ENCODE results near the gene SLC24A3.

The SLC24A3 gene

DNA sequence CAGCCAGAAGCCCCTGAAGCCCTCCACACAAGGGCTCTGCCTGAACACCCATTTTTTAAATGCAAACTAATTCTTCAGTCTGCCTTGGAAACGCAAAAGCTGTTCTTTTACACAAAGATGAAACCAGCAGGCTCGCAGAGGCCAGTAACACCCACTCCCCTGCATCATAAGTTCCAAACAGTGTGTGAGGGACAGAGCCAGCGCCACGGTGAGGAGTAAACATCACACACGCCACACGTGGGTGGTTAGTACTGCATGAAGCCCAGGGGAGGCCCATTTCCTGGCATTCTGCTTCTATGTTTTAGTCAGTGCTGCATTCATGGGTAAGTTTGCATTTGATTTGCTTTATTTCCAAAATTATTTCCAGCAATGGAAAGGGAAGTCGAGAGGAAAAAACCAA lies 327.9 kb downstream of the SLC24A3 start:
- Histone ChIP-seq H3K27ac (ENCODE audit: low read length) (no peak overlapping the region), H3K9me3 (ENCODE audit: control insufficient read depth in 1 of 2, low read length in 2 of 2) (peaks cover 0 to under 1% of the 10 kb centered on the region in 2 donors), H3K4me3 (ENCODE audit: low read depth in 1 of 2, low read length in 2 of 2) (no peak overlapping the region), H3K36me3 (ENCODE audit: control insufficient read depth in 1 of 2, insufficient read depth in 2 of 2, low read length in 2 of 2) (no peaks in the 10 kb centered on the region), H3K27me3 (ENCODE audit: low read depth, low read length) (no peaks in the 10 kb centered on the region), H3K4me1 (ENCODE audit: control insufficient read depth in 1 of 2, insufficient read depth in 2 of 2, low read length in 2 of 2) (no peaks in the 10 kb centered on the region)

DNA sequence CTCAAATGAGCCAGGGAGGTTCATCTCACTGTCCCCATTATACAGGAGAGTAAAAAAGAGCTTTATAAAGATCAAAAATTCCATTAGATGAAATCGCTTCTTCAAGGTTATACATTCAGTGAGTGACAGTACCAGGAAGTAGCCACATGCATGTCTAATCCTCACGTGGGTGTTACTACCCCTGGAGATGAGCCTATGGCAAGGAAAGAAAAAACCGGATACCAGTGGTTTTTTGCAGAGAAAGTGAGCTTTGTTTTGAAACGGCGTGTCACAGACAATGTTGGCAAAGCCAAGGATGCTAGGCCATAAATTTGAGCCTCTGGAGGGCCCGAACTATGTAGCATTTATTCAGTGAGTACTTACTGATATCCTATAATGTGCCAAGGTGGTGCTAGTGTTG lies 330.7 kb downstream of the SLC24A3 start:
- H3K9me3 ChIP-seq (ENCODE audit: control insufficient read depth in 1 of 2, low read length in 2 of 2) = no peaks in the 10 kb centered on the region
- no peaks in the 10 kb centered on the region for H3K36me3 ChIP-seq (ENCODE audit: control insufficient read depth in 1 of 2, insufficient read depth in 2 of 2, low read length in 2 of 2)
- no peak overlapping the region for H3K27ac ChIP-seq (ENCODE audit: low read length)
- H3K4me3 ChIP-seq (ENCODE audit: low read depth in 1 of 2, low read length in 2 of 2) = no peak overlapping the region
- H3K27me3 ChIP-seq (ENCODE audit: low read depth, low read length) = no peaks in the 10 kb centered on the region
- H3K4me1 ChIP-seq (ENCODE audit: control insufficient read depth in 1 of 2, insufficient read depth in 2 of 2, low read length in 2 of 2) = no peaks in the 10 kb centered on the region

DNA sequence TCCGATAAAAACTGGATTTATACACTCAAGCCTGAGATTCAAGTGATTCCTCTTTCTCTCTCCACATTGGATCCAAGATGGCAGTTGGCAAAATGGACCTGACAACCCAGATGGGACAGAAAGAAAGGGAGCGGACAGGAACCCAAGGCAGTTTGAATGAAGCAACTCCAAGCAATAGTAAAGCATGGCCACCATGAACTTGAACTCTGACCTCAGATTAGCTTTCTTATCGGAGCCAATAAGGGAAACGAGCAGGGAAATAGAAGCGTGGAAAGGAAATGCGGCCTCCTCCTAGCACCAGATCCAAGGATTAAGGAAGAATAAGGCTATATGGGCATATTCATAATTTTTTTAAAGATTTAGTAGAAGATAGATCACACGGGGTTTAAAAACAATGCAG lies 332.2 kb downstream of the SLC24A3 start:
- H3K4me3 ChIP-seq (ENCODE audit: low read depth in 1 of 2, low read length in 2 of 2) = no peak overlapping the region
- no peaks in the 10 kb centered on the region for H3K9me3 ChIP-seq (ENCODE audit: control insufficient read depth in 1 of 2, low read length in 2 of 2)
- no peak overlapping the region for H3K27ac ChIP-seq (ENCODE audit: low read length)
- H3K27me3 ChIP-seq (ENCODE audit: low read depth, low read length) = no peaks in the 10 kb centered on the region
- no peaks in the 10 kb centered on the region for H3K4me1 ChIP-seq (ENCODE audit: control insufficient read depth in 1 of 2, insufficient read depth in 2 of 2, low read length in 2 of 2)
- H3K36me3 ChIP-seq (ENCODE audit: control insufficient read depth in 1 of 2, insufficient read depth in 2 of 2, low read length in 2 of 2) = no peaks in the 10 kb centered on the region

DNA sequence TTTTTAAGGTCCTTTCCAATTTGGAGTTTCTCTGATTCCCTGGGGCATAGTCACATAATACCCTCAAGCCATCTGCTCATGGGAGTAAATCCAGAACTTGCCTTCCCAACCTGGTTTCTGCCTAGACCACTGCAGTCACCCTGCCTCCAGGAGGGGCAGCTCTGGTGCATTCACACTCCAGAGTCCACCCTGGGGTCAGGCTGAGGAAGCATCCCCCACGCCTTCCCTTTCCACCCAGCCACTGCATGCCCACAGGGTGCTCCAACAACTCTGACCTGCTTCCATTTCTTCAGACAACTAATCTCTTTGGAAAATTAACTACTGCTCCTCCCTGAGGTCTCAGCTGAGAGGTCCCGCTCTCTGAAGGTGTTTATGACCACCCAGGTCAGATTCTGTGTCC lies 334.2 kb downstream of the SLC24A3 start:
- Histone ChIP-seq H3K27ac (ENCODE audit: low read length) (no peak overlapping the region), H3K4me3 (ENCODE audit: low read depth in 1 of 2, low read length in 2 of 2) (no peak overlapping the region), H3K36me3 (ENCODE audit: control insufficient read depth in 1 of 2, insufficient read depth in 2 of 2, low read length in 2 of 2) (no peaks in the 10 kb centered on the region), H3K27me3 (ENCODE audit: low read depth, low read length) (no peaks in the 10 kb centered on the region), H3K4me1 (ENCODE audit: control insufficient read depth in 1 of 2, insufficient read depth in 2 of 2, low read length in 2 of 2) (no peaks in the 10 kb centered on the region), H3K9me3 (ENCODE audit: control insufficient read depth in 1 of 2, low read length in 2 of 2) (no peaks in the 10 kb centered on the region)

DNA sequence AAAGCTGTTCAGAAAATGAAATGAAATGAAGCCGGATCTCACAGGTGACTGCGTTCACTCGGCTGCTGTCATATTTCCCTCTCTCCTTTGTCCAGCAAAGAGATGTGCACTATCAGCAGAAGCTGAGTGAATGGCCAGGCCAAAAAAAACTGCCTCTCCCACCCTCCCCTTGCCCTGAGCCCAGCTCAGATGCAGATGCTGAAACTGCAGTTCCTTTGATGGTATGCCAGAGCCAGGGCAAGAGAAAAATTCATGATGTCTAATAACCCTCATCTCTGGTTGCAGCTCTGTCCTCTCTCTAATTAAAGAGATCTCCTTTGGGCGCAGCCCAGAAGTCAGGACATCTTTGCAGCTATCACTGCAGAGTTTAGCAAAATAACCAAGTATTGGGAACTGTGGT lies 335.1 kb downstream of the SLC24A3 start:
- Histone ChIP-seq H3K27ac (ENCODE audit: low read length) (no peak overlapping the region), H3K36me3 (ENCODE audit: control insufficient read depth in 1 of 2, insufficient read depth in 2 of 2, low read length in 2 of 2) (no peaks in the 10 kb centered on the region), H3K4me1 (ENCODE audit: control insufficient read depth in 1 of 2, insufficient read depth in 2 of 2, low read length in 2 of 2) (no peaks in the 10 kb centered on the region), H3K27me3 (ENCODE audit: low read depth, low read length) (no peaks in the 10 kb centered on the region), H3K4me3 (ENCODE audit: low read depth in 1 of 2, low read length in 2 of 2) (no peak overlapping the region), H3K9me3 (ENCODE audit: control insufficient read depth in 1 of 2, low read length in 2 of 2) (no peaks in the 10 kb centered on the region)

DNA sequence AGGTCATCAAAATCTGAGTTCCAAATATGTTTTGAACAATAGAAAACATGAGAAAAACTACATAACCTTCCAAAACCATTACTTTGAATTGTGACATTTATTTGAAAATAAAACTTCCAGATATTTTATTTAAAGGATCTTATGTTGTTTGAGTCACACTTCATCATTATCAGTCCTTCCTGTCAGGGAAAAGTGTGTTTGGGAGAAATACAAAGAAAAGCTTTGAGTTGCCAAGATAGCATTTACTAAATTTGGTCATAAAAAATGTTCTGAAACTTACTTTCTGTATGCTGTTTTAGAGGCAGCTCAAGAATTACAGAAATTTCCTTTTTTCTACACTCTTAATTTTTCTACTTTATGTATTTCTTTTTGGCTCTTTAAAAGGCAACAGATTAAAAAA lies 337.5 kb downstream of the SLC24A3 start:
- Histone ChIP-seq H3K4me3 (ENCODE audit: low read depth in 1 of 2, low read length in 2 of 2) (no peak overlapping the region), H3K27me3 (ENCODE audit: low read depth, low read length) (no peaks in the 10 kb centered on the region), H3K36me3 (ENCODE audit: control insufficient read depth in 1 of 2, insufficient read depth in 2 of 2, low read length in 2 of 2) (no peaks in the 10 kb centered on the region), H3K27ac (ENCODE audit: low read length) (no peak overlapping the region), H3K4me1 (ENCODE audit: control insufficient read depth in 1 of 2, insufficient read depth in 2 of 2, low read length in 2 of 2) (no peaks in the 10 kb centered on the region), H3K9me3 (ENCODE audit: control insufficient read depth in 1 of 2, low read length in 2 of 2) (no peaks in the 10 kb centered on the region)

DNA sequence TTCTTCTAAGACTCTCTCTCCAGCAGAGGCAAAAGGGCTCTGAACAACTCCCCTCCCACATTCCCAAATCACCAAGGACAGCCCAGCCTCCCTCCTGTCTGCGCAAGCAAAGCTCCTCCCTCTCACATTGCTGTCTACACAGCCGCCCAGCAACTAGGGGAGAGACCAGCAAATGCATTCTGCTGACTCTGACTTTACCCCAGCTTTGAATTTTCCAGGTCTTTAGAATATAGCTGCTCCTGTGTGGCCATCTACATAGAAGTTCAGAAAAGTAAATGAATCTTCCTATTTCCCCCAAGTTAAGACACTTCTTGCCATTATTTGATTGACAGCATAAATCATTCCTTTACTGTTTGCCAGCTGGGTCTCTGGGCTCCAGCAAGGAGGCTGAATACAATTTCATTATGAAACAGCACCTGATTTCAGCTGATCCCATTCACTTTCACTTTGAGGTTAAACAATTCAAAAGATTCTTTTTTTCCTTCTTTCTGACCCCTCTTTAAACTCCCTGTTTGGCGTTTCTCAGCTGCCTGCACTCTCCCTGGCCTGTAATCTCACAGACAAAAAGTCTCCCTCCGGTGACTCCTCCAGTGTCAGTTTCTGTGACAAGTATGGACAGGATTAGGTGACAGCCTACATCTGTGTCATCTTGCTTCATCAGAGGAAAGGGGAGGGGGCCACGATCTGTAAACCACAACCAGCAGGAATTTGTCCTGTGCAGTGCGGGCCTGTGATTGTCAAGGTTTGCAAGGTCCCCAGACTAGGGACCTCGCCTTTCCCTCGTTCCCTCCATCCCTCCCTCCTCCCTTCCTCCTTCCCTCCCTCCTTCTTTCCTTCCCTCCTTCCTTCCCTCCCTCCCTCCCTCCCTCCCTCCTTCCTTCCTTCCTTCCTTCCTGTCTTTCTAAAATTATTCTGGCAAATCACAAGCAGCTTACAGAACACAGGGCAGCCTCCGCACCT lies 340.1 kb downstream of the SLC24A3 start:
- H3K4me3 ChIP-seq (ENCODE audit: low read depth in 1 of 2, low read length in 2 of 2) = no peak overlapping the region
- H3K27ac ChIP-seq (ENCODE audit: low read length) = no peak overlapping the region
- H3K9me3 ChIP-seq (ENCODE audit: control insufficient read depth in 1 of 2, low read length in 2 of 2) = no peaks in the 10 kb centered on the region
- no peaks in the 10 kb centered on the region for H3K4me1 ChIP-seq (ENCODE audit: control insufficient read depth in 1 of 2, insufficient read depth in 2 of 2, low read length in 2 of 2)
- H3K27me3 ChIP-seq (ENCODE audit: low read depth, low read length) = no peaks in the 10 kb centered on the region
- H3K36me3 ChIP-seq (ENCODE audit: control insufficient read depth in 1 of 2, insufficient read depth in 2 of 2, low read length in 2 of 2) = no peaks in the 10 kb centered on the region

DNA sequence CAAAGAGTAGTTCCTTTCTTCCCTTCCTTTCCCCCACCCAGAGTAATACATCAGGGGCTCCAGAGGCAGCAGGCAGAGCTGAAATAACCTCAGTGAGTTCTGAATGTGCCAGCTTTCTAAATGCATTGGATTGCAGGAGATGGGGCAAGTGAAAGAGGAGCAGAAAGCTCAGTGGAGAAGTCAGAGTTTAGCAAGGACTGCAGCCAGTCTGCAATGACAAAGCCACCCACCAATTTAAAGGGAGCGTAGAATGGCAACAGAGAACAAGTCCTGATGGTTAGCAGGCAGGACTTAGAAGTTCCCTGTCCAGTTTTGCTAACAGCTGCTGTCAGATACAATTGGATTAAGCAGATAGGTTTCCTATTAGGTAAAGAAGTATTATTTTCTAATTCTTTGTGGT lies 342.2 kb downstream of the SLC24A3 start:
- Histone ChIP-seq H3K4me3 (ENCODE audit: low read depth in 1 of 2, low read length in 2 of 2) (no peak overlapping the region), H3K27me3 (ENCODE audit: low read depth, low read length) (no peaks in the 10 kb centered on the region), H3K36me3 (ENCODE audit: control insufficient read depth in 1 of 2, insufficient read depth in 2 of 2, low read length in 2 of 2) (no peaks in the 10 kb centered on the region), H3K9me3 (ENCODE audit: control insufficient read depth in 1 of 2, low read length in 2 of 2) (no peaks in the 10 kb centered on the region), H3K27ac (ENCODE audit: low read length) (no peak overlapping the region), H3K4me1 (ENCODE audit: control insufficient read depth in 1 of 2, insufficient read depth in 2 of 2, low read length in 2 of 2) (no peaks in the 10 kb centered on the region)

DNA sequence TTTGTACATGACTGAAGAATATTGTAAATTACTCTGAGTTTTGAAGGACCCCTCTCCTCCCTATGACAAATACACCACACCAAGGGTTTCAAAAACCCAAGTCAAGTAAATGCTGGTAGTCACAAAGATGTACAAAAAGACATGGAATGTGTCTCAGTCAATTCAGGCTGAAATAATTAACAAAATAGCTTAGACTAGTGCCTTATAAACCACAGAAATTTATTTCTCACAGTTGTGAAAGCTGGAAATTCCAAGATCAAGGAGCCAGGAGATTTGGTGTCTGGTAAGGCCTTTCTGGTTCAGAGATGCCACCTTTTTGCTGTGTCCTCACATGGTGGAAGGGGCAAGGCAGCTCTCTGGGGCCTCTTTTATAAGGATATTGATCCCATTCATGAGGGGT lies 343.3 kb downstream of the SLC24A3 start:
- H3K4me3 ChIP-seq (ENCODE audit: low read depth in 1 of 2, low read length in 2 of 2) = no peak overlapping the region
- no peaks in the 10 kb centered on the region for H3K9me3 ChIP-seq (ENCODE audit: control insufficient read depth in 1 of 2, low read length in 2 of 2)
- H3K27ac ChIP-seq (ENCODE audit: low read length) = no peak overlapping the region
- no peaks in the 10 kb centered on the region for H3K4me1 ChIP-seq (ENCODE audit: control insufficient read depth in 1 of 2, insufficient read depth in 2 of 2, low read length in 2 of 2)
- no peaks in the 10 kb centered on the region for H3K27me3 ChIP-seq (ENCODE audit: low read depth, low read length)
- no peaks in the 10 kb centered on the region for H3K36me3 ChIP-seq (ENCODE audit: control insufficient read depth in 1 of 2, insufficient read depth in 2 of 2, low read length in 2 of 2)

DNA sequence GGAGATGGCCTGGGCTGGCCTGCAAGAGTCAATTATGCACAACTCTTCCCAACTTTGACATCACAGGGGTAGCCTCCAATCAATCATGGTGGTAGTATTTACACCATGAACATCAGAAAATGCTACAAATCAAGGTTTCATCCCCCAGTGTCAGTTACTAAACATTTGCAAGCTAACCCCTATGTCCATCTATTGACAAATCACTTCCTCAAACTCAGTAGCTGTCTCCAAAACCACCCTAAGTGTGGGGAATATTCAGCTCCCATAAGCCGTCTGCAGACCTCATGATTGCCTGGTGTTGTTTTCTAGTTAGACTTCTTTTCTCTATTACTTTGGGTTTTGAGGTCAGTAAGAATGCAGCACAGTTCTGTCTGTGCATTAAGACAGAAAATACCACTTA lies 344.8 kb downstream of the SLC24A3 start:
- H3K27me3 ChIP-seq (ENCODE audit: low read depth, low read length) = no peaks in the 10 kb centered on the region
- no peak overlapping the region for H3K27ac ChIP-seq (ENCODE audit: low read length)
- no peaks in the 10 kb centered on the region for H3K9me3 ChIP-seq (ENCODE audit: control insufficient read depth in 1 of 2, low read length in 2 of 2)
- no peak overlapping the region for H3K4me3 ChIP-seq (ENCODE audit: low read depth in 1 of 2, low read length in 2 of 2)
- no peaks in the 10 kb centered on the region for H3K36me3 ChIP-seq (ENCODE audit: control insufficient read depth in 1 of 2, insufficient read depth in 2 of 2, low read length in 2 of 2)
- no peaks in the 10 kb centered on the region for H3K4me1 ChIP-seq (ENCODE audit: control insufficient read depth in 1 of 2, insufficient read depth in 2 of 2, low read length in 2 of 2)

DNA sequence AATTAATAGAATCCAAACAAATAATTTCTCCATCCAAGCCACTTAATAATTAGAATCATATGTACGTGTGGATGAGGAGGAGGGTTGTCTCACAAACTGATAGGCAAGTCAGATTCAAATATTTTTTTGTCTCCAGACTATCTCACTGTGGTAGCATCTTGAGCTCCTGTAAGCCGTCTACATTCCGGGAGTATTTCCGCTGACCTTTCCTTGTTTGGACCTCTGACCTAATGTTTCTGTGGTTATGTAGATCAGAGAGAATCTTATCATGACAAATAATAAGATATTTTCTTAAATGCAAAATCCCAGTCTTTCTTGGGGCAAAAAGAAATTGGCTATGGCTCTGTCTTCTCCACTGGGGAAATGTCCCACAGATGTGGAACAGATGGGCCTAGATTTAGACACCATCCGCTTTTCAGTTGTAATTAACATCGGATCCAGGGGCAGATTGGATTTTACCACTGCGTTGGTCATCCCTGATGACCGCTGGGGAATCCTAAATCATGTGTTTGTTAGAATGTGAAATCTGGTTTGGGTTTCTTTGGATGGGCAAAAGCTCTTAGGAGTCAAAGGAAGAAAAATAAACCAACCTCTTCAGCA lies 348.5 kb downstream of the SLC24A3 start:
- Histone ChIP-seq H3K27me3 (ENCODE audit: low read depth, low read length) (no peaks in the 10 kb centered on the region), H3K4me3 (ENCODE audit: low read depth in 1 of 2, low read length in 2 of 2) (no peak overlapping the region), H3K36me3 (ENCODE audit: control insufficient read depth in 1 of 2, insufficient read depth in 2 of 2, low read length in 2 of 2) (no peaks in the 10 kb centered on the region), H3K27ac (ENCODE audit: low read length) (no peak overlapping the region), H3K9me3 (ENCODE audit: control insufficient read depth in 1 of 2, low read length in 2 of 2) (no peaks in the 10 kb centered on the region), H3K4me1 (ENCODE audit: control insufficient read depth in 1 of 2, insufficient read depth in 2 of 2, low read length in 2 of 2) (peaks cover 0 to 5% of the 10 kb centered on the region in 2 donors)

Data from muscle layer of duodenum (tissue), 2 donors.